GM06990 (cell line): ENCODE measurements around the gene FUNDC2.

Experiments used
- DNase-seq: peaks from one replicate; pipeline ENCODE4 v3.0.0-alpha.2; 2011; ENCODE audit not compliant: insufficient read length; ENCODE audit errors: extremely low read depth
- H3K27me3 ChIP-seq: replicated peaks from 2 replicates; pipeline ENCODE4 v1.6.0; 2011; ENCODE audit warnings: low read length; ENCODE audit not compliant: control insufficient read depth, insufficient read depth
- H3K36me3 ChIP-seq: 2 replicates; pipeline ENCODE4 v1.5.1; 2011; ENCODE audit warnings: low read length; ENCODE audit not compliant: control insufficient read depth, insufficient read depth
- H3K4me3 ChIP-seq: replicated peaks from 2 replicates; pipeline ENCODE4 v1.5.1; 2011; ENCODE audit warnings: low read depth, mild to moderate bottlenecking, control low read depth, low read length
- TF ChIP-seq, protein P1 (sequence below): IDR thresholded peaks from 2 replicates; pipeline ENCODE4 v1.5.1; 2011; ENCODE audit warnings: low read length, control low read depth, mild to moderate bottlenecking, inconsistent platforms; ENCODE audit not compliant: insufficient read depth, poor library complexity, severe bottlenecking

The FUNDC2 gene

DNA sequence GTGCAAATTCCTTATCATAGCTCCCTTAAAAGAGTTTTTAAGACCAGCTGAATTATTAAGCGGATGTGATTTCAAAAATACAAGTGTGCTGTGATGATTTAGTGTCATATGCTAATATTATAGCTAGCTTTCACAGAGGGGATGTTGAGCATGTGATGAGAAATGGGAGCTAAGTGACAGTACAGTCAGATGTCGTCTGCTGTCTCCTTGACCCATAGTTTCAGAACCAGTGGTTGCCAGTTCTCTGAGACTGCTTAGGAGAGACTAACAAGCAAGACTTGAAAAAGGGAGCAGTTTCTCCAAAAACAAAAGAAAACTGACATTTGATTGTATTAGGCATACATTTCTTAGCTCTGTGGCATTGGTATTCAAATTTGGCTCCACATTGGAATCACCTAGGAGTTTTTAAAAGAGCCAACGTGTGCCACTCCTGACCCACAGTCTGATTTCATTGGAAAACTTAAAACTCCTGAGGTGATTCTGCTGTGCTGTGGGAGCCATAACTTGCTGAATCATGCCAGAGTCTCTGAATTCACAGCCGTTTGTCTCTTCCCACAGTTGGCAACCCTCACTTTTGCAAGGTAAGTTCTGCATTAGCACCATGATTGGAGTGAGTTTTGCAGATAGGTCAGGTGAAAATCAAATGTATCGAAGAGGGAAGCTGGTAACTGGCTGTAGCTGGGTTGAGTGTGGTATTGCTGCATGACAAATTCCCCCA, 20.3 kb downstream of the FUNDC2 start:
- H3K27me3 ChIP-seq = no peaks in the 10 kb centered on the region
- no peak for DNase-seq

DNA sequence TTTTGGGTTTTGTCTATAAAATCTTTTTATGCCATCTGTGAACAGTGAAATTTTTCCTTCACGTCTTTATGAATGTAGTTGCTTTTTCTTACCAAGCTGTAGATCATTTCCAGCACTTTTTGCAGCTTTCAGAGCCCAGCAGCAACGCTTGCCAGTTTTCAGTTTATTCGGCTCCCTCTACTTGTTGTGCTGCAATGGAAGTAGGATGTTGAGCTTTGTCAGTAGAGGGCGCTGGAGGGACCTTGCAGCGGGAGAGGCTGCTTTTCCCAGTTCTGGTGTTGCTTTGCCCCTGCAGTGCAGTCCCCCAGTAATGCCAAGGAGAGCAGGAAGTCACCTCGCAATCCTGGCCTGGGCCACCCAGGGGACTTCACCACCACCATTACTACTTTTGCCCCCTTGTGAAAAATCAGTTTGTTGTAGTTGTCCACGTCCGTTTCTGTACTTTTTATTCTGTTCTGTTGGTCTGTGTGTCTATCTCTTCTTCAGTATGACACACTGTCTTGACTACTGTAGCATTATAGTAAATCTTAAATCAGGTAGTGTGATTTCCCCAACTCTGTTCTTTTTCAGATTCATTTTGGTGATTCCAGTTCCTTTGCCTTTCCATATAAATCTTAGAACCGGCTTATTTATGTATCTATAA, 22.5 kb downstream of the FUNDC2 start:
- no peak overlapping the region for H3K4me3 ChIP-seq
- no peaks in the 10 kb centered on the region for H3K27me3 ChIP-seq

More for the DNA sequence above, 20.3 kb downstream of the FUNDC2 start:
- Histone ChIP-seq H3K4me3 (no peak overlapping the region), H3K36me3 (no peaks in the 10 kb centered on the region; the same call in 1 of the 2 replicates)
- TF ChIP-seq, protein P1, sequence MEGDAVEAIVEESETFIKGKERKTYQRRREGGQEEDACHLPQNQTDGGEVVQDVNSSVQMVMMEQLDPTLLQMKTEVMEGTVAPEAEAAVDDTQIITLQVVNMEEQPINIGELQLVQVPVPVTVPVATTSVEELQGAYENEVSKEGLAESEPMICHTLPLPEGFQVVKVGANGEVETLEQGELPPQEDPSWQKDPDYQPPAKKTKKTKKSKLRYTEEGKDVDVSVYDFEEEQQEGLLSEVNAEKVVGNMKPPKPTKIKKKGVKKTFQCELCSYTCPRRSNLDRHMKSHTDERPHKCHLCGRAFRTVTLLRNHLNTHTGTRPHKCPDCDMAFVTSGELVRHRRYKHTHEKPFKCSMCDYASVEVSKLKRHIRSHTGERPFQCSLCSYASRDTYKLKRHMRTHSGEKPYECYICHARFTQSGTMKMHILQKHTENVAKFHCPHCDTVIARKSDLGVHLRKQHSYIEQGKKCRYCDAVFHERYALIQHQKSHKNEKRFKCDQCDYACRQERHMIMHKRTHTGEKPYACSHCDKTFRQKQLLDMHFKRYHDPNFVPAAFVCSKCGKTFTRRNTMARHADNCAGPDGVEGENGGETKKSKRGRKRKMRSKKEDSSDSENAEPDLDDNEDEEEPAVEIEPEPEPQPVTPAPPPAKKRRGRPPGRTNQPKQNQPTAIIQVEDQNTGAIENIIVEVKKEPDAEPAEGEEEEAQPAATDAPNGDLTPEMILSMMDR = no peak

DNA sequence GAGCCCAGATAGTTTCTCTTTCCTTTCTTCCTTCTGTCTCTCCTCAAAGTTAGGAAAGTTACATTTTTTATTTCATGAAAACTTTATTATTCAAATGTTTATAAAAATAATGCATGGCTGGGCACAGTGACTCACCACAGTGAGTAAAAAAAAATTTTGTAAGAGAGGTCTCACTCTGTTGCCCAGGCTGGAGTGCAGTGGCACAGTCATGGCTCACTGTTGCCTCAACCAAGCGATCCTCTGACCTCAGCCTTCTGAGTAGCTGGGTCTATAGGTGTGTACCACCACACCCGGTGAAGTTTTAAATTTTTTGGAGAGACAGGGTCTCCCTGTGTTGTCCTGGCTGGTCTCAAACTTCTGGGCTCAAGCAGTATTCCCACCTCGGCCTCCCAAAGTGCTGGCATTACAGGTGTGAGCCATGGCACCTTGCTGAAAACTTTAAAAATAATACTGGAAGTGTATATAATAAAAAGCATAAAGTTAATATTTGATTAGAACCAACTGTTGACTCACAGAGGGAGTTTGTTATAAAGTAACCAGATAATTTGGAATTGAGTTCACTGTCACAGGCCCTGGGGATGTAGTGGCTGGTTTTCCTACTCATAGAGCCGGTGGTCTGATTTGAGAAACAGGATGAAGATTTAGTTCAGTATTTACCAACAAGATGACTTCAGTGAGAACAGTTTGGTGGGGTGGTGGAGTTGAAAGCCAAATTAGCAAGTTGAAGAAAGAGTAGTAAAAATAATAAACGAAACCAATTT, 26.3 kb downstream of the FUNDC2 start:
- DNase-seq = no peak
- TF ChIP-seq, protein P1 = no peak
- Histone ChIP-seq H3K4me3 (no peak overlapping the region), H3K27me3 (no peaks in the 10 kb centered on the region), H3K36me3 (no peaks in the 10 kb centered on the region)

More for the DNA sequence above, 22.5 kb downstream of the FUNDC2 start:
- no peak for DNase-seq
- TF ChIP-seq, protein P1 = peak; percentile 59
- no peaks in the 10 kb centered on the region; the same call in 1 of the 2 replicates for H3K36me3 ChIP-seq

DNA sequence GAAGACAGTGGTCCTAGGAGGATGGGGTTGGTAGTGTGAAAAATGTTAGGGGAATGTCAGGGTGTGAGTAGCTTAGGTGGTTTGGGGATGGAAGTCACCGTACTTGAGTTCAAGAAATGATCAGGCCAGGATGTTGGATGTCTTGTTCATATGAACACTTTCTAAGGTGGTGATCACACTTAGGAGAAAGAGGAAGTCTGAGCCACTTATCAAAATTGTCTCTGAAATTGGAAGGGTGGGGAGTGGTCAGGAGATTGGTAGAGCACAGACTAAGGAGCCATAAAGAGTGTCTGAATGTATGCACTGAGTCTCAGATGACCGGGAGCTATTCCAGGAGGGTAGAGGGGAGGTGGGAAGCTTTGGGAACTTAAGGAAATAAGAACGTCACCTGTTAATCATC, 27.0 kb downstream of the FUNDC2 start:
- DNase-seq = no peak
- TF ChIP-seq, protein P1 = no peak
- Histone ChIP-seq H3K36me3 (no peaks in the 10 kb centered on the region), H3K27me3 (no peaks in the 10 kb centered on the region), H3K4me3 (no peak overlapping the region)

DNA sequence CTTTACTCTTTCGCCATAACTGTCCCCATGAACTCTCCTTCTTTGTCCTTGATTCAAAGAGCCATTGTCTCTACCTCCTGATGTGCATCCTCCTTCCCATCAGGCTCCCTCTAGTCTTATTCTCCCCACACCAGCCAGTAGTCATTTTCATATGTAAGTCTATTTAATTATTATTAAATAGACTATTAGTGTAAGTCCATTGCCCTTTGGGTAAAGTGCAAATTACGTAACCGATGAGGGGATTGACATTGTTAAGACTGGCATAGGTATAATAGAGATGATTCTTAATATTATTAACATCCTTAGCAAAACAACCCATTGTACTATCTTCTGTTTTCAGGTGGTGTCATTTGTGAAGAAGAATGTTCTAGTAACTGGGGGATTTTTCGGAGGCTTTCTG, 27.6 kb downstream of the FUNDC2 start:
- H3K4me3 ChIP-seq = no peak overlapping the region
- no peaks in the 10 kb centered on the region for H3K36me3 ChIP-seq
- TF ChIP-seq, protein P1 = no peak
- no peak for DNase-seq
- no peaks in the 10 kb centered on the region for H3K27me3 ChIP-seq
